HPDE6-E6E7 (cell line): ENCODE data around the gene GPAM.
"Not testable (repeated sequence)": the region's sequence is repeated elsewhere in the genome, so short reads cannot be mapped to it uniquely, and the experiment has no call there.

Source experiments
- DNase-seq: peaks from one replicate; pipeline ENCODE4 v3.0.0; 2011; ENCODE audit warnings: missing footprints; ENCODE audit errors: extremely low spot score

GPAM gene

GRCh38 chr10:112132435-112132834 is 51.1 kb downstream of the GPAM start:
- DNase-seq: no peak

- no peak for DNase-seq
These were observed 51.6 kb downstream of the GPAM start for GRCh38 chr10:112131996-112132395.

GRCh38 chr10:112131346-112131745 is 52.2 kb downstream of the GPAM start:
- DNase-seq: no peak

GRCh38 chr10:112126901-112127300 is 56.7 kb downstream of the GPAM start:
- no peak for DNase-seq

- DNase-seq: no peak
These were observed 57.4 kb downstream of the GPAM start for GRCh38 chr10:112126172-112126571.

- DNase-seq: no peak
These were observed 58.7 kb downstream of the GPAM start for GRCh38 chr10:112124866-112125265.

GRCh38 chr10:112122827-112123226 is 60.7 kb downstream of the GPAM start:
- no peak for DNase-seq

GRCh38 chr10:112120491-112120890 is 63.1 kb downstream of the GPAM start:
- no peak for DNase-seq

- DNase-seq: peak; percentile 26
These were observed 67.7 kb downstream of the GPAM start for GRCh38 chr10:112115781-112116385.

- not testable (repeated sequence) for DNase-seq
These were observed 73.8 kb downstream of the GPAM start for GRCh38 chr10:112109779-112110178.
